IMR-90 (cell line): ENCODE data around the gene RP2. TPM values are rescaled to one million over a fixed set of nuclear protein-coding genes. Genes with fewer than 3 reads are reported as not detected.

Experiments used
- ATAC-seq: fragments of 200-7000 bp; cut with Tn5 transposase; 2 replicates; pipeline ENCODE4 v1.9.1; 2020; ENCODE audit warnings: low read depth, mild to moderate bottlenecking, moderate library complexity
- BruUV-seq: library from RNA; stranded (reverse); fragments of 400-500 nt; replicated peaks from 2 replicates; lab custom pipeline; 2021; lab: Mats Ljungman, UMichigan
- CTCF ChIA-PET: fragments of 300-600 bp; formaldehyde crosslinking; extraction: SDS; loops from one replicate; lab custom pipeline; 2021; ENCODE audit warnings: antibody characterized with exemption; lab: Yijun Ruan, JAX
- POLR2A ChIA-PET: fragments of 300-600 bp; sonication (Branson Sonifier 250); formaldehyde crosslinking; loops from one replicate; lab custom pipeline; 2022; ENCODE audit warnings: antibody characterized with exemption; ENCODE audit not compliant: unreplicated experiment; lab: Charles Lee
- DNase-seq: peaks from one replicate; pipeline ENCODE4 v3.0.0; 2013
- H2AFZ ChIP-seq: replicated peaks from 2 replicates; pipeline ENCODE3; 2013; ENCODE audit warnings: low read length, mild to moderate bottlenecking; ENCODE audit not compliant: poor library complexity
- H2AK5ac ChIP-seq: 2 replicates; pipeline ENCODE4 v1.6.1; 2013; ENCODE audit warnings: low read depth, low read length, inconsistent platforms
- H2AK9ac ChIP-seq: replicated peaks from 2 replicates; pipeline ENCODE3; 2013; ENCODE audit warnings: mild to moderate bottlenecking, low read depth, low read length, moderate library complexity; ENCODE audit not compliant: poor library complexity
- H2BK120ac ChIP-seq: 2 replicates; pipeline ENCODE4 v1.6.1; 2013; ENCODE audit warnings: low read depth, low read length, inconsistent platforms
- H2BK15ac ChIP-seq: 3 replicates; pipeline ENCODE4 v1.6.1; 2013; ENCODE audit warnings: low read depth, low read length, inconsistent platforms
- H2BK20ac ChIP-seq: 2 replicates; pipeline ENCODE4 v1.6.1; 2013; ENCODE audit warnings: low read depth, mild to moderate bottlenecking, inconsistent platforms, low read length, moderate library complexity
- H2BK5ac ChIP-seq: 2 replicates; pipeline ENCODE4 v1.6.1; 2013; ENCODE audit warnings: mild to moderate bottlenecking, low read depth, low read length, inconsistent platforms; ENCODE audit not compliant: poor library complexity, severe bottlenecking
- H3K14ac ChIP-seq: replicated peaks from 2 replicates; pipeline ENCODE4 v1.6.1; 2013; ENCODE audit warnings: low read depth, low read length, inconsistent platforms
- H3K18ac ChIP-seq: 2 replicates; pipeline ENCODE4 v1.6.1; 2013; ENCODE audit warnings: low read depth, low read length, control low read depth
- H3K23ac ChIP-seq: 2 replicates; pipeline ENCODE4 v1.6.1; 2013; ENCODE audit warnings: low read depth, low read length, inconsistent platforms
- H3K27ac ChIP-seq: 2 replicates; pipeline ENCODE4 v1.5.1; 2013; ENCODE audit warnings: mild to moderate bottlenecking, control low read depth, low read length; ENCODE audit not compliant: insufficient read depth
- H3K27me3 ChIP-seq: 2 replicates; pipeline ENCODE4 v1.6.1; 2013; ENCODE audit warnings: low read length; ENCODE audit not compliant: control insufficient read depth, insufficient read depth
- H3K36me3 ChIP-seq: 2 replicates; pipeline ENCODE4 v1.6.1; 2013; ENCODE audit warnings: low read length, mixed read lengths; ENCODE audit not compliant: control insufficient read depth, insufficient read depth
- H3K4ac ChIP-seq: 2 replicates; pipeline ENCODE4 v1.6.1; 2013; ENCODE audit warnings: low read depth, low read length, inconsistent platforms
- H3K4me1 ChIP-seq: 2 replicates; pipeline ENCODE4 v1.6.1; 2013; ENCODE audit warnings: low read length, mixed read lengths; ENCODE audit not compliant: control insufficient read depth, insufficient read depth
- H3K4me2 ChIP-seq: 2 replicates; pipeline ENCODE4 v1.6.1; 2013; ENCODE audit warnings: low read depth, mild to moderate bottlenecking, control low read depth, low read length, moderate library complexity
- H3K4me3 ChIP-seq: 2 replicates; pipeline ENCODE4 v1.5.1; 2013; ENCODE audit warnings: low read depth, mild to moderate bottlenecking, control low read depth, low read length, moderate library complexity; ENCODE audit not compliant: insufficient read depth
- H3K56ac ChIP-seq: 2 replicates; pipeline ENCODE4 v1.6.1; 2013; ENCODE audit warnings: low read length, inconsistent platforms; ENCODE audit not compliant: insufficient read depth; ENCODE audit errors: extremely low read depth
- H3K79me1 ChIP-seq, 2 experiments: 2 replicates each; pipeline ENCODE4 v1.6.1; 2013; ENCODE audit warnings: low read length in 2 of 2, inconsistent platforms in 1 of 2, low read depth in 1 of 2
- H3K9ac ChIP-seq: 2 replicates; pipeline ENCODE4 v1.6.1; 2013; ENCODE audit warnings: low read depth, low read length, control low read depth
- H3K9me1 ChIP-seq: 2 replicates; pipeline ENCODE4 v1.6.1; 2013; ENCODE audit warnings: low read length, inconsistent platforms; ENCODE audit not compliant: insufficient read depth
- H3K9me3 ChIP-seq: 2 replicates; pipeline ENCODE4 v1.6.1; 2013; ENCODE audit warnings: low read length; ENCODE audit not compliant: control insufficient read depth, insufficient read depth
- H4K20me1 ChIP-seq: 2 replicates; pipeline ENCODE4 v1.6.1; 2013; ENCODE audit warnings: low read length, inconsistent platforms; ENCODE audit not compliant: insufficient read depth
- H4K5ac ChIP-seq: 2 replicates; pipeline ENCODE4 v1.6.1; 2013; ENCODE audit warnings: mild to moderate bottlenecking, low read depth, low read length, control low read depth
- H4K8ac ChIP-seq, 2 experiments: 2 replicates each; pipeline ENCODE4 v1.6.1; 2013; ENCODE audit warnings: low read depth in 2 of 2, low read length in 2 of 2, control low read depth in 1 of 2, inconsistent platforms in 1 of 2
- H4K91ac ChIP-seq: 2 replicates; pipeline ENCODE4 v1.6.1; 2013; ENCODE audit warnings: low read depth, low read length, inconsistent platforms; ENCODE audit not compliant: insufficient read depth
- BHLHE40 ChIP-seq: fragments of 150-350 bp; IDR thresholded peaks from 2 replicates; pipeline ENCODE4 v1.6.1; 2016; ENCODE audit warnings: mild to moderate bottlenecking, low read depth, low read length
- CHD1 ChIP-seq: IDR thresholded peaks from 2 replicates; pipeline ENCODE4 v1.6.1; 2012; ENCODE audit warnings: low read depth, low read length, improper control_type of control experiment
- CTCF ChIP-seq: conservative IDR thresholded peaks from 2 replicates; pipeline ENCODE4 v1.5.1; 2012; ENCODE audit warnings: mild to moderate bottlenecking, low read depth, low read length, improper control_type of control experiment
- FOS ChIP-seq: fragments of 150-350 bp; IDR thresholded peaks from 2 replicates; pipeline ENCODE4 v1.6.1; 2016; ENCODE audit warnings: low read depth, low read length
- MAFK ChIP-seq: IDR thresholded peaks from 2 replicates; pipeline ENCODE4 v1.6.1; 2012; ENCODE audit warnings: low read depth, low read length, improper control_type of control experiment
- MAZ ChIP-seq: IDR thresholded peaks from 2 replicates; pipeline ENCODE4 v1.6.1; 2012; ENCODE audit warnings: low read depth, mild to moderate bottlenecking, low read length, improper control_type of control experiment, moderate library complexity, borderline replicate concordance
- NFE2L2 ChIP-seq: fragments of 150-350 bp; IDR thresholded peaks from 2 replicates; pipeline ENCODE4 v1.6.1; 2016; ENCODE audit warnings: low read depth, mild to moderate bottlenecking, low read length
- POLR2A ChIP-seq: IDR thresholded peaks from 2 replicates; pipeline ENCODE4 v1.6.1; 2012; ENCODE audit warnings: mild to moderate bottlenecking, low read depth, low read length
- RAD21 ChIP-seq: IDR thresholded peaks from 2 replicates; pipeline ENCODE4 v1.6.1; 2012; ENCODE audit warnings: low read length, improper control_type of control experiment
- RCOR1 ChIP-seq: IDR thresholded peaks from 2 replicates; pipeline ENCODE4 v1.6.1; 2012; ENCODE audit warnings: mild to moderate bottlenecking, low read length, improper control_type of control experiment; ENCODE audit not compliant: insufficient replicate concordance
- RFX5 ChIP-seq: IDR thresholded peaks from 2 replicates; pipeline ENCODE4 v1.8.0; 2012; ENCODE audit warnings: low read depth, mild to moderate bottlenecking, low read length, moderate library complexity
- SMC3 ChIP-seq: fragments of 150-350 bp; IDR thresholded peaks from 2 replicates; pipeline ENCODE4 v1.6.1; 2016; ENCODE audit warnings: low read depth, mild to moderate bottlenecking, antibody characterized with exemption, low read length, moderate library complexity
- USF2 ChIP-seq: fragments of 150-350 bp; IDR thresholded peaks from 2 replicates; pipeline ENCODE4 v1.6.1; 2017; ENCODE audit warnings: mild to moderate bottlenecking, antibody characterized with exemption, low read length, low read depth
- WGBS, 2 experiments: methylation state at CpG; one replicate each; pipeline versions ENCODE4 v1.1.5 to v1.1.7; 2013; ENCODE audit warnings: missing lambda C conversion rate in 2 of 2; ENCODE audit not compliant: insufficient read length in 1 of 2; ENCODE audit errors: extremely low coverage in 2 of 2; 5-methylcytosine and 5-hydroxymethylcytosine counted together
- dilution Hi-C: fragments of 300-500 bp; cut with HindIII; formaldehyde crosslinking; loops from one replicate; pipeline ENCODE4 v1.14.3; 2018; ENCODE audit warnings: low sequenced_read_pairs; ENCODE audit not compliant: unreplicated experiment
- in situ Hi-C: fragments of 300-500 bp; cut with MboI; formaldehyde crosslinking; loops from 3 replicates; pipeline ENCODE4 v1.14.3; 2019; ENCODE audit warnings: low sequenced_read_pairs, inconsistent platforms, mixed read lengths
- intact Hi-C: fragments of 100-400 bp; cut with micrococcal nuclease; formaldehyde crosslinking; loops from 2 replicates; pipeline ENCODE4 v1.10.0; 2022
- polyA plus RNA-seq, 3 experiments: library from polyadenylated mRNA; depleted of rRNA; stranded (reverse); fragments of >200 nt; gene quantifications; 2 replicates each; pipeline ENCODE4 v1.2.3, GENCODE V29; 2012; ENCODE audit warnings: low replicate concordance in 1 of 3
- total RNA-seq: library from RNA; depleted of rRNA; stranded (reverse); fragments of >200 nt; gene quantifications from 2 replicates; pipeline ENCODE4 v1.2.3, GENCODE V29; 2012

The RP2 gene
- total and polyA plus RNA-seq, 2 of the 4 experiments (the other 2 are of a cell fraction): 6.8 to 17.0 TPM

- no TSS peak for BruUV-seq
- H3K4me3 ChIP-seq: no peak overlapping the region
- H3K9me1 ChIP-seq: peaks cover 4% of the 10 kb centered on the region; the same call in 1 of the 2 replicates
- no peak overlapping the region for H2AK9ac ChIP-seq
- peaks cover 11 to 32% of the 10 kb centered on the region in 2 experiments; a peak in 3 of 4 replicates for H3K79me1 ChIP-seq
- H4K91ac ChIP-seq: peak overlapping the region; percentile 55
- peak overlapping the region; percentile 5; the same call in 1 of the 2 replicates for H2AK5ac ChIP-seq
- DNase-seq: peak; percentile 67
- H3K14ac ChIP-seq: peak overlapping the region; percentile 53
- H3K56ac ChIP-seq: no peak overlapping the region
- peak overlapping the region; percentile 86 for H2BK5ac ChIP-seq
- WGBS, 2 experiments: 20% methylated on average over 1 of the region's 3 CpGs; no CpG with 5 or more reads in 1 of the 2 experiments
- peak; percentile 97 for ATAC-seq
- intact Hi-C loops (no loop called here), in situ Hi-C loops (no loop called here), dilution Hi-C loops (no loop called here)
- peak overlapping the region; percentile 51; the same call in 1 of the 2 replicates for H3K23ac ChIP-seq
- H2BK20ac ChIP-seq: peak overlapping the region; percentile 77
- H3K27me3 ChIP-seq: peaks cover 6% of the 10 kb centered on the region; the same call in 1 of the 2 replicates
- H3K9ac ChIP-seq: no peak overlapping the region
- H2BK15ac ChIP-seq: peak overlapping the region; percentile 21; the same call in 1 of the 3 replicates
- H4K5ac ChIP-seq: peak overlapping the region; percentile 20; the same call in 1 of the 2 replicates
- peak overlapping the region; percentile 84 for H3K4me2 ChIP-seq
- peak overlapping the region; percentile 44; the same call in 1 of the 2 replicates for H3K27ac ChIP-seq
- peaks cover 4% of the 10 kb centered on the region; the same call in 1 of the 2 replicates for H3K4me1 ChIP-seq
- H3K9me3 ChIP-seq: no peaks in the 10 kb centered on the region
- H2BK120ac ChIP-seq: peak overlapping the region; percentile 63
- peak overlapping the region in 1 of 2 experiments; percentile 57; a peak in 1 of 4 replicates for H4K8ac ChIP-seq
- CTCF ChIA-PET: interaction anchor here (1.0 kb wide), 1 partner anchor 16 kb away, joined by 3 read pairs; no protein-coding TSS in a partner anchor
- peak overlapping the region; percentile 78 for H3K4ac ChIP-seq
- no peaks in the 10 kb centered on the region; the same call in none of the 2 replicates for H4K20me1 ChIP-seq
- no peak overlapping the region for H2AFZ ChIP-seq
- POLR2A ChIA-PET: no interaction called here
- H3K36me3 ChIP-seq: no peaks in the 10 kb centered on the region
- peak overlapping the region; percentile 69; the same call in 1 of the 2 replicates for H3K18ac ChIP-seq
- TF ChIP-seq CHD1 (no peak), RAD21 (no peak), FOS (no peak; the same call in none of the 2 replicates), RFX5 (no peak), SMC3 (no peak), BHLHE40 (no peak), CTCF (no peak), MAFK (no peak), USF2 (no peak), MAZ (no peak), POLR2A (no peak), RCOR1 (no peak), NFE2L2 (no peak)
These were observed 92.8 kb downstream of the RP2 start for GRCh38 chrX:46929439-46930261.
